ENCODE results near the gene ATG5. TPM values are rescaled to one million over a fixed set of nuclear protein-coding genes. Genes with fewer than 3 reads are reported as not detected.

The ATG5 gene
- total RNA-seq, 1 experiment from 2014 or later = 26.9 TPM

- Mint-ChIP-seq H3K4me3 (ENCODE audit: unreplicated experiment) (no peak overlapping the region), H3K4me1 (ENCODE audit: low read depth, unreplicated experiment) (no peaks in the 10 kb centered on the region), H3K27me3 (ENCODE audit: insufficient read depth, unreplicated experiment) (no peaks in the 10 kb centered on the region), H3K27ac (ENCODE audit: unreplicated experiment) (no peak overlapping the region), H3K36me3 (ENCODE audit: insufficient read depth, unreplicated experiment) (no peaks in the 10 kb centered on the region), H3K9me3 (ENCODE audit: unreplicated experiment) (no peaks in the 10 kb centered on the region)
- intact Hi-C loops (cut with micrococcal nuclease; ENCODE audit: unreplicated experiment) = no loop called here
- TF ChIP-seq CTCF (IDR thresholded peaks at IDR 0.05; ENCODE audit: insufficient read depth in 1 of 2, low read depth in 1 of 2, low read length in 1 of 2, severe bottlenecking in 1 of 2, unreplicated experiment in 1 of 2) = no peak
- ChIA-PET CTCF (no interaction called here), POLR2A (no interaction called here)
- H3K36me3 ChIP-seq (ENCODE audit: control insufficient read depth, insufficient read depth, low read length) = no peaks in the 10 kb centered on the region
- no peaks in the 10 kb centered on the region for H3K27me3 ChIP-seq (replicated peaks; ENCODE audit: control insufficient read depth, insufficient read depth, low read length)
- no peak for DNase-seq
- BruUV-seq (replicated peaks) = no TSS peak
- H3K4me3 ChIP-seq (ENCODE audit: low read depth, low read length) = no peak overlapping the region
- H3K9me3 ChIP-seq = no peaks in the 10 kb centered on the region
- peaks cover 8% of the 10 kb centered on the region; the same call in 1 of the 2 replicates for H3K4me1 ChIP-seq
These were observed 42.1 kb downstream of the ATG5 start for GRCh38 chr6:106283481-106283880.

- Mint-ChIP-seq H3K4me1 (ENCODE audit: low read depth, unreplicated experiment) (no peaks in the 10 kb centered on the region), H3K9me3 (ENCODE audit: unreplicated experiment) (no peaks in the 10 kb centered on the region), H3K27me3 (ENCODE audit: insufficient read depth, unreplicated experiment) (no peaks in the 10 kb centered on the region), H3K4me3 (ENCODE audit: unreplicated experiment) (no peak overlapping the region), H3K36me3 (ENCODE audit: insufficient read depth, unreplicated experiment) (no peaks in the 10 kb centered on the region), H3K27ac (ENCODE audit: unreplicated experiment) (no peak overlapping the region)
- CTCF ChIA-PET = no interaction called here
- Histone ChIP-seq H3K36me3 (ENCODE audit: control insufficient read depth, insufficient read depth, low read length) (no peaks in the 10 kb centered on the region), H3K27me3 (replicated peaks; ENCODE audit: control insufficient read depth, insufficient read depth, low read length) (no peaks in the 10 kb centered on the region), H3K4me3 (ENCODE audit: low read depth, low read length) (no peak overlapping the region), H3K9me3 (no peaks in the 10 kb centered on the region), H3K4me1 (no peaks in the 10 kb centered on the region)
- DNase-seq = no peak
- BruUV-seq (replicated peaks) = no TSS peak
- no peak for TF ChIP-seq CTCF (IDR thresholded peaks at IDR 0.05; ENCODE audit: insufficient read depth in 1 of 2, low read depth in 1 of 2, low read length in 1 of 2, severe bottlenecking in 1 of 2, unreplicated experiment in 1 of 2)
- POLR2A ChIA-PET = no interaction called here
- intact Hi-C loops (cut with micrococcal nuclease; ENCODE audit: unreplicated experiment) = no loop called here
These were observed 43.9 kb downstream of the ATG5 start for GRCh38 chr6:106281661-106282060.

- TF ChIP-seq CTCF (IDR thresholded peaks at IDR 0.05; ENCODE audit: insufficient read depth in 1 of 2, low read depth in 1 of 2, low read length in 1 of 2, severe bottlenecking in 1 of 2, unreplicated experiment in 1 of 2) = no peak
- no peak for DNase-seq
- no TSS peak for BruUV-seq (replicated peaks)
- H3K27me3 Mint-ChIP-seq (ENCODE audit: insufficient read depth, unreplicated experiment) = no peaks in the 10 kb centered on the region
- H3K4me3 Mint-ChIP-seq (ENCODE audit: unreplicated experiment) = no peak overlapping the region
- no peaks in the 10 kb centered on the region for H3K4me1 ChIP-seq
- no peaks in the 10 kb centered on the region for H3K27me3 ChIP-seq (replicated peaks; ENCODE audit: control insufficient read depth, insufficient read depth, low read length)
- intact Hi-C loops (cut with micrococcal nuclease; ENCODE audit: unreplicated experiment) = no loop called here
- H3K36me3 ChIP-seq (ENCODE audit: control insufficient read depth, insufficient read depth, low read length) = no peaks in the 10 kb centered on the region
- ChIA-PET POLR2A (no interaction called here), CTCF (no interaction called here)
- no peak overlapping the region for H3K27ac Mint-ChIP-seq (ENCODE audit: unreplicated experiment)
- no peak overlapping the region for H3K4me3 ChIP-seq (ENCODE audit: low read depth, low read length)
- H3K4me1 Mint-ChIP-seq (ENCODE audit: low read depth, unreplicated experiment) = no peaks in the 10 kb centered on the region
- H3K9me3 ChIP-seq = no peaks in the 10 kb centered on the region
- no peaks in the 10 kb centered on the region for H3K36me3 Mint-ChIP-seq (ENCODE audit: insufficient read depth, unreplicated experiment)
- no peaks in the 10 kb centered on the region for H3K9me3 Mint-ChIP-seq (ENCODE audit: unreplicated experiment)
These were observed 44.5 kb downstream of the ATG5 start for GRCh38 chr6:106281088-106281487.

Measured in Caco-2 (cell line).